Suprapubic skin (tissue), 3 donors: Measurements from ENCODE around the gene SFI1.

Experiments
- EP300 ChIP-seq: sonication (generic); formaldehyde crosslinking; IDR thresholded peaks from one replicate; pipeline ENCODE4 v1.6.1; 2017; ENCODE audit warnings: antibody characterized with exemption
- POLR2A ChIP-seq, 2 donors: fragments of 450-650 bp; IDR thresholded peaks; one replicate each; pipeline ENCODE4 v1.6.1; 2017; ENCODE audit warnings: antibody characterized with exemption in 2 of 2, mild to moderate bottlenecking in 2 of 2, moderate library complexity in 2 of 2
- TF ChIP-seq, protein P1 (sequence below), 2 donors: fragments of 200-600 bp in 1 of 2; fragments of 450-650 bp in 1 of 2; sonication (generic) in 1 of 2; IDR thresholded peaks; one replicate each; pipeline ENCODE4 v1.5.1; 2016 to 2019; ENCODE audit warnings: antibody characterized with exemption in 2 of 2, mild to moderate bottlenecking in 1 of 2, moderate library complexity in 1 of 2

DNA sequence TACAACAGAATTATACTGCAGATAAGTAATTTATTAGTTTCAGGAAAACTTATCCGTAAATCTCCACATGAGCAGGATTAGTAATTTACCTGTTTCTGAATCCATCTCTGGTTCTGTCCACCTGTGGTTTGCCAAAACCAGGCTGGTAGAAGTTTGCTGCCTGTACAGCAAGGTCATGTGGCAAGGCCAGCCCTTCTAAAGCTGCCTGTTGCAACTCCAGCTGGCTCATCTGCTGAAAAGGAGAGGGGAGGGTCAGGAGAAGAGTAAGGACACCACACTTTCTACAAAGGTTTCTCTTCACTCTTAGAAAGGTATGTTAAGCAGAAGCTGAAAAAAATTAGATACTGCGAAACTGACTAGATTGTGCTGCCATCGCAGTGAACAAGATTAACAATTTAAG, 49.0 kb upstream of the SFI1 start:
- TF ChIP-seq, protein P1, sequence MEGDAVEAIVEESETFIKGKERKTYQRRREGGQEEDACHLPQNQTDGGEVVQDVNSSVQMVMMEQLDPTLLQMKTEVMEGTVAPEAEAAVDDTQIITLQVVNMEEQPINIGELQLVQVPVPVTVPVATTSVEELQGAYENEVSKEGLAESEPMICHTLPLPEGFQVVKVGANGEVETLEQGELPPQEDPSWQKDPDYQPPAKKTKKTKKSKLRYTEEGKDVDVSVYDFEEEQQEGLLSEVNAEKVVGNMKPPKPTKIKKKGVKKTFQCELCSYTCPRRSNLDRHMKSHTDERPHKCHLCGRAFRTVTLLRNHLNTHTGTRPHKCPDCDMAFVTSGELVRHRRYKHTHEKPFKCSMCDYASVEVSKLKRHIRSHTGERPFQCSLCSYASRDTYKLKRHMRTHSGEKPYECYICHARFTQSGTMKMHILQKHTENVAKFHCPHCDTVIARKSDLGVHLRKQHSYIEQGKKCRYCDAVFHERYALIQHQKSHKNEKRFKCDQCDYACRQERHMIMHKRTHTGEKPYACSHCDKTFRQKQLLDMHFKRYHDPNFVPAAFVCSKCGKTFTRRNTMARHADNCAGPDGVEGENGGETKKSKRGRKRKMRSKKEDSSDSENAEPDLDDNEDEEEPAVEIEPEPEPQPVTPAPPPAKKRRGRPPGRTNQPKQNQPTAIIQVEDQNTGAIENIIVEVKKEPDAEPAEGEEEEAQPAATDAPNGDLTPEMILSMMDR (IDR thresholded peaks at IDR 0.05) = no peak
- no peak for TF ChIP-seq POLR2A (IDR thresholded peaks at IDR 0.05)
- TF ChIP-seq EP300 = no peak
